Kidney tubule cell (primary cell): ENCODE results near the gene NTN1.
"Not testable (repeated sequence)": the region's sequence is repeated elsewhere in the genome, so short reads cannot be mapped to it uniquely, and the experiment has no call there.

ENCODE experiments used
- DNase-seq: peaks from one replicate; pipeline ENCODE4 v3.0.0-alpha.2; 2018; ENCODE audit warnings: low spot score

Gene NTN1

GRCh38 chr17:9021158-9021991 lies at the start of gene NTN1:
NTN1 (plus strand) TSS chr17:9021510; CDS start chr17:9022374, 864 bp downstream.
- peak; percentile 47 for DNase-seq

DNA sequence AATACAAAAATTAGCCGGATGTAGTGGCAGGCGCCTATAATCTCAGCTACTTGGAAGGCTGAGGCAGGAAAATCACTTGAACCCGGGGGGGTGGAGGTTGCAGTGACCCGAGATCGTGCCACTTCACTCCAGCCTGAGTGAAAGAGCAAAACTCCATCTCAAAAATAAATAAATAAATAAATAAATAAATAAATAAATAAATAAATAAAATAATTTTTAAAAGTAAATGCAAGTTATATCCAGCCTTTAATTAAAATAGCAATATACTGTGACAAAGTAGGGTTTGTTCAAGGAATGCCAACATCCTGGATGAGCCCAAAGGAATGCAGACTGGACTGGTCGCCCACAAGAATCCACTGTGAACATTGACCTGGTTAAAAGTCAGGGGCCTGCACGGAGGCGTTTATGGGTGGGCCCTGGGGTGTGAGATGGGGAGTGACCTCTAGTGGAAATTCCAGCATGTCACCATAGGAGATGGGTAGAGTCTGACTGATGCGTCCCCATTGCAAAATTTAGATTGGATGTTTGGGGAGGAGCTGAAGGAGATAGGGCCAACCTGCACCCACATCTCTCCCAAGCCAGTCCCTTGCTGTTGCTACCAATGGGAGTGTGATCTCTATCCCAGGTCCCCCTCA lies 46.1 kb upstream of the NTN1 start:
- DNase-seq, result no peak

GRCh38 chr17:8976638-8977037 lies 44.7 kb upstream of the NTN1 start:
- no peak for DNase-seq

- DNase-seq, result no peak
Measured at GRCh38 chr17:8979715-8980114, 41.6 kb upstream of the NTN1 start.

- DNase-seq, result no peak
Measured at GRCh38 chr17:8981443-8981842, 39.9 kb upstream of the NTN1 start.

GRCh38 chr17:8984225-8984624 lies 37.1 kb upstream of the NTN1 start:
- not testable (repeated sequence) for DNase-seq

DNA sequence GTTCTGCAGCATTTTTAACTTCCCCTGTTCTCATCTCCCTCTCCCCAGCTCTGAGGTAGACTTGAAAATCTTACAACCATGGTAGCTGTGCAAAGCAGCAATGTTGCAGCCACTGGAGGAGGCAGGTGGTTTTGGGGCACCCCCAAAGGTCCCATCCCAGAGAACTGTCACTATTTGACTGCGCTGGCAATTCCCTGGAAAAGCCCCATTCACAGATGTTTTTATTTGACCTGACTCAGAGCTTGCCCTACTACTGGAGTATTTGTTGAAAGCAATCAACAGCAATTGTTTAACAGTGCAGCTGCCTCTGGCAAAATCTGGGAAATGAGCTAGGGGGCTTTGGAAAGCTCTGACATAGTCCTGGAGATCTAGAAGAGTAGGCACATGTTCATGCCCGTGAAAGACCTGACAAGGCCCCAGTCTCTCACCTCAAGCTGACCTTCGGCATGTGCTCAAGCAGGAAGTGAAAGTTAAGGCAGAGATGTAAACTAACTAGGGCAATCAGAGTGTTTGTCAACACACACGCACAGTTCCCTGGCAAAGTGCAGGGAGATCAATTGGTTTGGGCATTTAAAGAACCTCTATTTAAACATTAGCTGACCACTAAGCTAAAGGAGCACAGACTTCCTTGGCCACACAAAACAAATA lies 36.1 kb upstream of the NTN1 start:
- DNase-seq, result no peak

DNA sequence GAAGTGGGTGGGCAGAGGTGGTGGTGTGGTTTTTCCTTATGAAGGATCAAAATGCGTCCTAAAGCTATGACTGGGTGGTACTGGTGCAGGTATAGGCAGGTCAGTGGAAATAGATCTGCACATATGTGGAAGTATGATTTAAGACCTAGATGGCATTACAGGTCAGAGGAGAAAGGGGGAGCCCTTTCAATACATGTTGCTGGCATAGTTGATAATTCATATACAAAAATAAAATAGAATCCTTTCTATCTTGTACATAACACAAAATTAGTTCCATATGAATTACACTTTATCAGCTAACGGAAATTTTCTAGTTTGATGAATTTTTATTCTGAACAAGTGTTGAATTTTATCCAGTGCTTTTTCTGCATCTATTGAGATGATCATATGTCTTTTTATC lies 35.0 kb upstream of the NTN1 start:
- DNase-seq, result no peak

- DNase-seq, result not testable (repeated sequence)
Measured at GRCh38 chr17:8988263-8988935, 32.9 kb upstream of the NTN1 start.

GRCh38 chr17:8991514-8992285 lies 29.6 kb upstream of the NTN1 start:
- peak; percentile 60 for DNase-seq

- peak; percentile 53 for DNase-seq
Measured at GRCh38 chr17:8994319-8994718, 27.0 kb upstream of the NTN1 start.

DNA sequence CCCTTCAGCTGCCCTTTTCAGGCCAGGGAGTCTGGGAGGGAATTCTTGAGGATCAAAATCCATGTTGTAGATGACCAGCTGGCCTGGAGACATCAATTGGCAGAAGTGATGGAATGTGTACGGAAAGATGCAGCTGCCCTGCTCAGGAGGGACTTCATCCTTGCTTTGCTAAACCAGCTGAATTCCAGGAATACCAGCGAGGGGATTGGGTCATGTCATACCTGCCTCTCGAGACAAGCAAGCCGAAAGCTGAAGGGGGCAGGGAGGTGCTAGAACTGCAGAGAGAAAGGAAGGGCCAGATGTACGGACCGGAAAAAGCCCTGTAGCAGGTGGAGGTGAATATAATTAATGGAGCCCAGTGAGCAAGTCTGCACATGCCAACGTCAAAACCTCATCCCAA lies 25.6 kb upstream of the NTN1 start:
- no peak for DNase-seq

DNA sequence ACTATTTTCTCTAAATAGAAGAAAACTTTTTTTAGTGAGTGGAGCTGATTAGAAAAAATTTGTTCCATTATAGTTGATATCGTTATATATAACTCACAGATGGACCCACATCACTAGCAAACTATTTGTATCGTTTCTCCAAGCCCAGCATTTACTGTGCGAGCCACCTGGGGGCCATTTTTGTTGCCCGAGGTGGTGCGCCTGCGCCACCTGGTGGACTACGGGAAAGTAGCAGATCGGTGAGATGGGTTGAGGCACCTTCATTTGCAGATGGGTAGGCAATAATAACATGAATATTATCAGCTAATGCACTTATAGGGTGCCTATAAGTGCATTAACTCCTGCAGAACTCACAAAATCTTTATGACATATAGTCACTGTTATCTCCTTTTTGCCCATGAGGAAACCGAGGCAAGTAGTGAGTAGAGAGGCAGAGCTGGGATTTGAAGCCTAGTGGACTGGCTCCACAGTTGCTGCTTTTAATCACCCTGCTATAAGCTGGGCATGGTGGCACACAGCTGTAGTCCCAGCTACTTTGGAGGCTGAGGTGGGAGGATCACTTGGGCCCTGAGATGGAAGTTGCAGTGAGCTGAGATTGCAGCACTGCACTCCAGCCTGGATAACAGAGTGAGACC lies 23.2 kb upstream of the NTN1 start:
- peak; percentile 69 for DNase-seq

- DNase-seq, result peak; percentile 8
Measured at GRCh38 chr17:9001559-9001958, 19.8 kb upstream of the NTN1 start.

DNA sequence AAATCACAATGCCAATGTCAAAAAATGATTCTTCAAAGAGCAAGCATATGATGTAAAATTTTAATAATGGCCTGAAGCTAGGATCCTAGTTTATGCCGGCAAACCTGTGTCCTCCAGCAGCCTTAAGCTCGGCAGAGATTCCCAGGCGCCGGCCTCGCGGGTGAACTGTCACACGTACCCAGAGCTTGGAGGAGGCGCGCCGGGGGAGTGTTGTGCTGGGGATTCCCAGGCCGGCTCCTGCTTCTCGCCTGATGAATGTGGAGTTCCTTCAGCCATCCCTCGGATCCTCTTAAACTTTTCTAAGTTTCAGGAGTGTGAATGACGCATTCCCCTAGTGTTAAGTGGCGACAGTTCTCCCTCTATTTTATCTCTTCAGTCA lies 19.1 kb upstream of the NTN1 start:
- DNase-seq, result peak; percentile 36

GRCh38 chr17:9002606-9003354 lies 18.5 kb upstream of the NTN1 start:
- DNase-seq, result peak; percentile 26

DNA sequence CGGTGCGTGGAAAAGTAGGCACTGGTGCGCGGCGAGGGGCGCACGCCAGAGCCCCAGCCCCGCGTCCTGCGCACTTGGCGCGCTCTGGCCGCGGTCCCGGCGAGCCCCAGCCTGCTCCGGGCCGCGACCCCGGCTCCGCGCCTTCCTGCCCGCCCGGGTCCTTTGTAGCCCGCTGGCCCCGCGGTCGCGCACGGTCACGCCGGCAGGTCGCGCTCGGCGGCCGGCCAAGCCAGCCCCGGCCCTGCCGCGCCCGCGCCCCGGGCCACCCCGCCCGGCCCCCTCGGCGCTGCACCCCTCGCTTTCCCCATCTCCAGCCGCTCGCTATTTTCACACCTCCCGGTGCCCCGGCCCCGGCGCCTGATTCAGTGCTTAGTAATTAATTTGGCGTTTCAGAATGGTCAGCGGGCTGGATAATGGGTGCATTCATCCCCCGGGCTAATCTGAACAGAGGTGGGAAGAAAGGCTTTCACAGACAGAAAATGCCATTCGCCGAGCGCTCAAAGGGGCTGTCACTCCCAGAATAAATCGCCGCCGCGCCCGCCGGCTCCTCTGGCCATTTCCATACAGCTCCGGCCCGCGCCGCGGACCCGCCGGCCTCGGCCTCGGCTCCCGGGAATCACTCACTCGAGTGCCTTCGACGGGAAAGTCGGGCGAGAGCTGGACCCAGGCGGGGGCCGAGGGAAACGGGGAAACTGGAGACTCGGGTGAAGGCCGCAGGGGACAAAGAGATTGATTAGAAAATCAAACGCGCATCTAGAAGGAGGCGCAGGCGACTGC lies 17.8 kb upstream of the NTN1 start:
- DNase-seq, result no peak

DNA sequence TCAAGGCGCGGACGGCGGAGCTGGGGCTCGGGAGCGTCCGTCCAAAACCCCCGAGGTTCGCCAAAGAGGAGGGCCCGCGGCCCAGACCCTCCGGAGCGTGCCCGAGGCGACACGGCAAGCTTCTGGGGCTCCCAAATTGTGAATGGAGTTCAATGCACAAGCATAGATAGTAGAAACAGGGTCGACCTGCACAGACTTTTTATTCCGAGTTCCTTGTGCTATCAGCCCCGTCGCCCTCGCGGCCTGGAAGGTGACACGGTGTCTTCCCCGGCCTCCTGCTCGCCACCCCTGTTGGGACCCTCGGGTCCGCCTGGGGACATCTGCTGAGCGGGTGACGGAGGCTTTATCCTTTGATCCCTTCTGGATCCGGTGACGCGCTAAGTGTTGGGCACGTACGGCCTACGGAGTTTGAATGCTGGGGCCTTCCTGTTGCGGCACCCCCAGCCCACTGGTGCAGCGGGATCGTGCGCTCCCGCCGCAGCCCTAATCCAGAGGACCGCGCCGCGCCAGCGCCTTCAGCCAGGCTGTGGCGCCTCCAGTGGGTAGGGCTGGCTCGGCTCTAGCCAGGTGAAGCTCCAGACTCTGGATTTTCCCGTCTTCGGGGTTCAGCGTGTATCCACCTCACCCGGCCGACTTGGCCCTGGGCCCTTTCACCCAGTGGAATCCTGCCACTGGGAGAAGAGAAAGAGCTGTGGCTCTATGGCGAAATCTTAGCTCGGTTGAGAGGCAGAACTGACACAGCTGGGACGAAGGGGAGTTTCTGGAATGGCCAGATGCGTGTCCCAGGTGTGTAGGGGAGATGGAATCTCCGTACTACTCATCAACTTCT lies 17.0 kb upstream of the NTN1 start:
- DNase-seq, result no peak

GRCh38 chr17:9004961-9005285 lies 16.4 kb upstream of the NTN1 start:
- no peak for DNase-seq
